NCI-H1436 (cell line): ENCODE results near the gene SLC17A4.

ENCODE experiments used
- DNase-seq: peaks from one replicate; lab custom pipeline; 2025; lab: John Stamatoyannopoulos, UW

SLC17A4 gene

DNA sequence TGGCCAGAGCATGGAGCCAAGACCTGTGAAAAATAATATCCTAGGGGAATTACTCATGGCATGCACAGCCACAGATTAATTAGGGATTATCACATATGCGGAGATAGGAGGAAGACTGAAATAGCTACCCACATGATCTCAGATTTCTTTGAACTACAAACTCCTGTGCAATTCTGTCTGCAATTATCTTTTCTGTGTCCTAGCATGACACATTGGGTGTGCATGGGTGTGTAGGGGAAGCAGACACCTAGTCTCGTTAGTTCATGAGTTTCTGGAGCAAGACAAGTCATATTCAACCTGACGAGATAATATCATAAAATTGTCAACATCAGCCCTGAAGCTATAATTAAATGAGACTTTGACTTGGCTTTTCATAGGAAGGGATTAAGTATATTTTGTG is 3.6 kb upstream of the SLC17A4 start:
- DNase-seq: no peak

GRCh38 chr6:25753079-25753478 is 1.5 kb upstream of the SLC17A4 start:
- no peak for DNase-seq

DNA sequence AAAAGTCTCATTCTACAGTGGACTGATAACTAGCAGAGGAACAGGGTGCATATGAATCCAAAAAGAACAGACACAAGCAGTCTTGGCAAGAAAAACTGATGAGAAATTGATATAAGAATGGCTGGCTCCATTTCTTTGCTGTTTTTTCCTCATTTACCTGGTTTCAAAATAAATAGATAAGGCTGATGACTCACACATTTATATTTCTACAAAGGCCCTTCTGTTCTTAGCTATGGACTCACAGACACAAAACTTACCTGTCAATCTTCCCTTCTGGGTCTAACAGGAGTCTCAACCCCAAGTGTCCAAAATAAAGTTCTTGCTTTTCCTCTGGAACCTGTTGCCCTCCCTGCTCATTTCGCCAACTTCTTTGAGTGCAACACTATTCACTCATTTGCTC is 941 bp downstream of the SLC17A4 start:
- no peak for DNase-seq

GRCh38 chr6:25756382-25757363 is 2.1 kb downstream of the SLC17A4 start:
- DNase-seq: no peak

GRCh38 chr6:25757936-25758642 is 3.5 kb downstream of the SLC17A4 start:
- DNase-seq: no peak

DNA sequence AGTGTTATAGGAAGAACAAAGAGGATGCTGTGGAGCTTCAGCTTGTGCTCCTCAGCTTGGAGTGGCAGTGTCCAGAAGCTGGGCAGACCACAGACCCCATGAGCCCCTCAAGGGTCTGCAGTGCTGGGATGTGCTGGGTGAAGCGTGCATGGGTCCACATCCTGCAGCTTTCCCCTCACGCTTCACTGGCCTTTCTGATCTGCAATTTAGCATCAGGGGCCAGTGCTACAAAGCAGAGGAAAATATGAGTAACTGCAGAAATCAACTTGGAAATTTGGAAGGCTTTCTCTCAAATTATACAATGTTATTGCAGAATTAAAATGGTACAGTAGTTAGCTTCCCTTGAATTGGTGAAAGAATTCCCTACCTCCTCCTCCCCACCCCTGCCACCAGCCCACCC is 10.1 kb downstream of the SLC17A4 start:
- no peak for DNase-seq

- DNase-seq: no peak
Measured at GRCh38 chr6:25768566-25768965, 14.0 kb downstream of the SLC17A4 start.

- DNase-seq: no peak
Measured at GRCh38 chr6:25769983-25770382, 15.4 kb downstream of the SLC17A4 start.

GRCh38 chr6:25774120-25774715 is 19.7 kb downstream of the SLC17A4 start:
- no peak for DNase-seq

DNA sequence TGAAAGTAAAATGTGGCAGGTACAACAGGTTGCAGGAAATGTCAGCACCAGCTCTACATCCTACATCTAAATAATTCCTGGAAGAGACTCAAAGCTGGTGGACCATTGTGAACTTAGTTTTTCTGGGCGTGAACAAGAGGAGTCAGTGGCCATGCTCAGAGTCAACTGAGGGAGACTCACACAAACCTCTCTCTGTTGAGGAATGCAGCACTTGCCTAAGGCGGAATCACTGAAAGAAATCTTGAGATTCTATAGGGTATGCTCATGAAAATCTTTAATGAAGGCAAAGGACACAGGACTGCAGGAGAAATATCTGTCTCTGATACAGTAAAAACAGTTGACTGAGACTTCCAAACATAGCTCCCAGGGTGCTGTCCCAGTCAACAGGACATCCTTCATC is 22.5 kb downstream of the SLC17A4 start:
- no peak for DNase-seq

GRCh38 chr6:25777856-25778649 is 23.5 kb downstream of the SLC17A4 start:
- no peak for DNase-seq

DNA sequence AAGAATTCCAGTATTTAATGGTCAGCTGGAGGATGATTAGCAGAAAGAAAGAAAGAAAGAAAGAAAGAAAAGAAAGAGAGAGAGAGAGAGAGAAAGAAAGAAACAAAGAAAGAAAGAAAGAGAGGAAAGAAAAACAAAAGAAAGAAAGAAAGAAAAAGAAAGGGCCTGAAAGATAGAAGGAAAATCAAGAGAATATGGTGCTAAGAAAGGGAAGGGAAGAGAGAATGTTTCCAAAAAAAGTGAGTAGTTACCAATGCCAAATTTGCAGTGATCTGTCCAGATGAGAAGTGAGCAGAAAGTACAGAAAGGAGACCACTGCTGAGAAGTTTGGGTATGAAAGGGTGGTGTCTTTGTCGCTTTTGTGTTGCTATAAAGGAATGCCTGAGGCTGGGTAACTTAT is 26.6 kb downstream of the SLC17A4 start:
- DNase-seq: no peak

DNA sequence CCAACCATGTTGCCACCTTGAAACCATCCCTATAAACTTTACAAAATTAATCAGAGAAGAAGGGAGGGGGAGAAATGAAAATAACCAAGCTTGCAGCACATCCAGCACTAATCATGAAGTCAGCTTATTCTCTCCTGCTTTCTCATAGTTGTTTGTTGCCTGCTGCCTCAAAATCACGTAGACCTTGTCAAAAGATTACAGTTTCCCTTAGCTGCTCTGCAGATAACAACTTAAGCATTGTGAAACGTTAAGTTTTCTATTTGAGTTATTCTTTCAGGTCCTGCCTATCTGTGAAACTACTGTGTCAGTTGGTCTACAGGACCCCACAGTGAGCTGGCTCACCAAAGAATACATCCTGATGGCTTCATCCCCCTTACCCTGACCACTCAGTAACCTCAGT is 32.9 kb downstream of the SLC17A4 start:
- no peak for DNase-seq

- DNase-seq: peak; percentile 27
Measured at GRCh38 chr6:25788305-25788922, 33.9 kb downstream of the SLC17A4 start.

- DNase-seq: no peak
Measured at GRCh38 chr6:25789475-25789874, 34.9 kb downstream of the SLC17A4 start.

DNA sequence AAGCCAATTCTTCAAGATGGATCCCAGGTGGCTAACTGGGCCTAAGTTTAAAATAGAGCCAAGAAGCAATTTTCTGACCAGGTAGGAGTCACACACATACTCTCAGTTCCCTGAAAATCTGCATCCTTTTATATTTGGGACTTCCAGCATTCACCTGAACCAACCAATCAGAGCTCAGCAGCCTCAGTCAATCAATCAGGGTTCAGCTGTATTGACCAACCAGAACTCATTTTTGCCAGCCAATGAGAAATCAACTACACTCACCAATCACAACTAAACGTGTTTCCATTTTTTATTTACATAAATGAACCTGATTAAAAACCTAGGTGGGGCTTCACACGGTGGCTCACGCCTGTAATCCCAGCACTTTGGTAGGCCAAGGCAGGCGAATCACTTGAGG is 37.5 kb downstream of the SLC17A4 start:
- DNase-seq: no peak

DNA sequence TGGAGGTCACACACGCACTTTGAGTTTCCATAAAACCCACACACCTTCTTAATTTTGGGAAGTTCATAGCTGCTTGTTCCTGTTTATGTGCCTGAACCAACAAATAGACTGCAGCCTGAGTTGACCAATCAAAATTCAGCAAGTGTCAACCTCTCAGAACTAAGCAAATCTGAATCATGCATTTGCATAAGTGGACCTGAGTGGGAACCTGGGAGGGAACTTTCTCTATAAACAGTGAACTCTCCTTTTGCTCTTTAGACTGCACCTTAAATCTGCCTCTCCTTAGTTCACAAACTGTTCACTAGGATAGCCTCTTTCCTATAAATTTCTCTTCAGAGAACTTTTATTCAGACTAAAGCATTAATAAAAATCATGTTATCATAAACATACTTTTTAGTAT is 39.4 kb downstream of the SLC17A4 start:
- no peak for DNase-seq

DNA sequence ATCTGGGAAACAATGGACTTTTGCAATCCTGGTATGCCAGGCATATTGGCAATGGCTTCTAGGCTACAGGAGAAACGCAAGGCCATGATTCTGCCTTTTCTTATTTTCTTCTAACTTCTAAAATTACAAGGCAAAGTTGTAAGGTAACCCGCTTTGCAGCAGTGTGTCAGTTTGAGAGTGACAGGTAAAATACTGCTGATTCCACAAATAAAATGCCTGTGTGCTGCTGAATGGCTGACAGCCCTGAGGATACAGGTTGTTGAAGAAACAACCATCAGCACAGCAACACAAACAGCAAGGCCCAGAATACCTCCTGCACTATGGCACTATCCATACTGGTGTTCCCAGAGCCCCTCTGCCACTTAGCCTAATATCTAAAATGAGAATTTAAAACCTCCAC is 40.2 kb downstream of the SLC17A4 start:
- DNase-seq: no peak

DNA sequence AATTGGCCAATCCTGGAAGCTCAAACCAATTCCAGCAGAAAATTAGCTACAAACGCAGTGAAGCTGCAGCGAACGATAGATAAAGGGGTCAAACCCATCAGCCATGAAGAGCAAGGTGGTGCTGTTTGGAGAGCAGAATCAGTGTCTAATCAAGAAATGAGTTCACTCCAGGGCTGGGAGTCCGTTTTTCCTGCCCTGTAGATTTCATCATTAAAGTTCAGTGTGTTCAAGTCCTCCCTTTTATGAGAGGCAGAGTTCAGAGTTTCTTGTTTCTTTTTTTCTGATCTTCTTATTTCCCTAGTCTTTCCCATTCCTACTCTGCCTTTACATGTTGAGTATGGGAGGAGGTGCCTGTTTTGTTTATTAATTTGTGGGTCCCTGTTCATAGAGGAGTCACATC is 46.9 kb downstream of the SLC17A4 start:
- no peak for DNase-seq

- no peak for DNase-seq
Measured at GRCh38 chr6:25804804-25805203, 50.3 kb downstream of the SLC17A4 start.

DNA sequence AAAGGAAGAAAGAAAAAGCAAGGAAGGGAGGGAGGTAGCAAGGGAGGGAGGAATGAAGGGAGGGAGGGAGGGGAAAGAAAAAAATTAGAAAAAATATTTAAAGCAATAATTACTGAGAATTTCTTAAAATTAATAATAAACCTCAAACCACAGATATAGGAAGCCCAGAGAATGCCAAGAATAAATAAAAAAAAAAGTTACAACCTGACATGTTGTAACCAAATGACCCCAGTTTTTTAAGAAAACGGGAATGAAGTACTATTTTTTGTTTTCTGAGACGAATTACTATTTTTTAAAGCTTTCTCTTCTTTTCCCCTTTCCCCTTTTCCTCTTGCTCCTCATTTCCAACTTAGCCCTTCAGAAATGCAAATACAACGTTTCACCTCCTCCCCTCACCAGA is 60.7 kb downstream of the SLC17A4 start:
- DNase-seq: no peak

- DNase-seq: no peak
Measured at GRCh38 chr6:25816252-25816651, 61.7 kb downstream of the SLC17A4 start.
